Tibial artery (tissue), 4 donors: ENCODE results near the gene RAB7B.

Source experiments
- DNase-seq, 2 donors: peaks; one replicate each; pipeline ENCODE4 v3.0.0-alpha.2; 2019
- H3K27ac ChIP-seq, 2 donors: fragments of 200-600 bp; sonication (generic) in 1 of 2; 1 replicate in 1 of 2; 2 replicates in 1 of 2; pipeline ENCODE4 v1.5.1; 2018 to 2019; ENCODE audit warnings: mild to moderate bottlenecking in 1 of 2
- H3K27me3 ChIP-seq, 2 donors: fragments of 200-600 bp; sonication (generic) in 1 of 2; one replicate each; pipeline versions ENCODE4 v1.5.1 to v1.6.0; 2016 to 2019
- H3K36me3 ChIP-seq, 3 donors: fragments of 200-600 bp; sonication (generic) in 2 of 3; one replicate each; pipeline ENCODE4 v1.5.1; 2016 to 2019; ENCODE audit warnings: mild to moderate bottlenecking in 2 of 3
- H3K4me1 ChIP-seq, 4 donors: fragments of 200-600 bp; sonication (generic) in 2 of 4; 1 replicate in 3 of 4; 2 replicates in 1 of 4; pipeline ENCODE4 v1.5.1; 2016 to 2019
- H3K4me3 ChIP-seq, 2 donors: fragments of 200-600 bp; sonication (generic) in 1 of 2; 1 replicate in 1 of 2; 2 replicates in 1 of 2; pipeline ENCODE4 v1.5.1; 2018 to 2019; ENCODE audit warnings: mild to moderate bottlenecking in 2 of 2
- H3K9me3 ChIP-seq, 3 donors: fragments of 200-600 bp; sonication (generic) in 1 of 3; one replicate each; pipeline ENCODE4 v1.5.1; 2016 to 2019
- intact Hi-C: fragments of 100-400 bp; cut with DNase I; formaldehyde crosslinking; loops from one replicate; pipeline ENCODE4 v1.15.0; 2023; ENCODE audit warnings: low total_unique reads
- TF ChIP-seq, protein P1 (sequence below), 2 experiments: fragments of 200-600 bp in 1 of 2; fragments of 450-650 bp in 1 of 2; IDR thresholded peaks; one replicate each; pipeline ENCODE4 v1.5.1; 2017 to 2019; ENCODE audit warnings: antibody characterized with exemption in 2 of 2, mild to moderate bottlenecking in 1 of 2, moderate library complexity in 1 of 2

Gene RAB7B

DNA sequence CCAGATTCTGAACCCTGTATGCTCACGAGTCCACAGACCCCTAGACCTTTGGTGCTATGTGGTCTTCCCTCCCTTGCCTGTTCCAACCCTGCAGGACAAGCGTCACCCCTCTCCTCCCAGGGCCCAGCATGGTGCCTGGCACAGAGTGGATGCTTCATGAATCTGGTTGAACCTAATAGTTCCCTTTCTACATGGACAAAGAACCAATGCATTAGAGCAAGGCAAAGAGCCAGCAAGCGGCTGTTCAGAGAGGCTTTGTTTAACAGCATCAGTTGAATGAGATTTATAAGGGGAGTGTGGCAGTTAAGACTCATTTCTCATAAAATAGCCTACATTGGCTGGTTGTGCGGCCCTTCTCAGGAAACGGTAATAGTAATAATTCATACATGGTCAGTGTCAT, 74.9 kb downstream of the RAB7B start:
- H3K36me3 ChIP-seq: no peaks in the 10 kb centered on the region
- no peak overlapping the region for H3K27ac ChIP-seq
- intact Hi-C loops: loop anchor here (10.0 kb wide), 1 partner anchor 186 kb away; the partner anchor contains the start of gene AVPR1B
- TF ChIP-seq, protein P1, sequence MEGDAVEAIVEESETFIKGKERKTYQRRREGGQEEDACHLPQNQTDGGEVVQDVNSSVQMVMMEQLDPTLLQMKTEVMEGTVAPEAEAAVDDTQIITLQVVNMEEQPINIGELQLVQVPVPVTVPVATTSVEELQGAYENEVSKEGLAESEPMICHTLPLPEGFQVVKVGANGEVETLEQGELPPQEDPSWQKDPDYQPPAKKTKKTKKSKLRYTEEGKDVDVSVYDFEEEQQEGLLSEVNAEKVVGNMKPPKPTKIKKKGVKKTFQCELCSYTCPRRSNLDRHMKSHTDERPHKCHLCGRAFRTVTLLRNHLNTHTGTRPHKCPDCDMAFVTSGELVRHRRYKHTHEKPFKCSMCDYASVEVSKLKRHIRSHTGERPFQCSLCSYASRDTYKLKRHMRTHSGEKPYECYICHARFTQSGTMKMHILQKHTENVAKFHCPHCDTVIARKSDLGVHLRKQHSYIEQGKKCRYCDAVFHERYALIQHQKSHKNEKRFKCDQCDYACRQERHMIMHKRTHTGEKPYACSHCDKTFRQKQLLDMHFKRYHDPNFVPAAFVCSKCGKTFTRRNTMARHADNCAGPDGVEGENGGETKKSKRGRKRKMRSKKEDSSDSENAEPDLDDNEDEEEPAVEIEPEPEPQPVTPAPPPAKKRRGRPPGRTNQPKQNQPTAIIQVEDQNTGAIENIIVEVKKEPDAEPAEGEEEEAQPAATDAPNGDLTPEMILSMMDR (IDR thresholded peaks at IDR 0.05): no peak
- no peak overlapping the region for H3K4me3 ChIP-seq
- DNase-seq: no peak
- no peaks in the 10 kb centered on the region for H3K4me1 ChIP-seq
- H3K27me3 ChIP-seq: peaks cover 0 to 2% of the 10 kb centered on the region in 2 donors
- no peaks in the 10 kb centered on the region for H3K9me3 ChIP-seq

GRCh38 chr1:205927676-205928075, 75.5 kb downstream of the RAB7B start:
- H3K4me3 ChIP-seq: no peak overlapping the region
- intact Hi-C loops: loop anchor here (10.0 kb wide), 1 partner anchor 187 kb away; the partner anchor contains the start of gene AVPR1B
- no peak overlapping the region for H3K27ac ChIP-seq
- H3K36me3 ChIP-seq: no peaks in the 10 kb centered on the region
- H3K9me3 ChIP-seq: no peaks in the 10 kb centered on the region
- H3K4me1 ChIP-seq: no peaks in the 10 kb centered on the region
- DNase-seq: peak in 1 of 2 donors; percentile 58
- TF ChIP-seq, protein P1 (IDR thresholded peaks at IDR 0.05): no peak
- peaks cover 0 to 2% of the 10 kb centered on the region in 2 donors for H3K27me3 ChIP-seq

DNA sequence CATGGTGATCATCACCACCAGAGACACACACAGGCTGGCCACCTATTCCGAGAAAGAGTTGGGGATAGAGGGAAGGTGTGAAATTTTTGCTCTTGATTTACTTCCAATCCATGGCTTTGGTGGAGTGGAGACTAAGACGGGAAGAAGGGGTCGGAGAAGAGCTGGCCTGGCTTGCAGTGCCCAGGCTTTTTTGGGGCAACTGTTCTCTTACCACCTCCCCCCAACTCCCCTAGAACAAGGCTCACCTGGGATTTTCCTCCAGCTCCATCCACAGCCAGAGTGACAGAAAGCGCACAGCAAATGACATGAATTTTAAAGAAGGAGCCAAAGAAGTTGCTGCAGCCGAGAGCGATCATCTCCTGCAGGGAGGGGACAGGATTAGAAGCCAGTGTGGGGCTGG, 75.9 kb downstream of the RAB7B start:
- intact Hi-C loops: loop anchor here (10.0 kb wide), 1 partner anchor 188 kb away; the partner anchor contains the start of gene AVPR1B
- DNase-seq: no peak
- H3K27ac ChIP-seq: no peak overlapping the region

More for the DNA sequence above, 75.9 kb downstream of the RAB7B start:
- Histone ChIP-seq H3K9me3 (no peaks in the 10 kb centered on the region), H3K4me3 (no peak overlapping the region), H3K36me3 (no peaks in the 10 kb centered on the region), H3K27me3 (peaks cover 0 to 2% of the 10 kb centered on the region in 2 donors), H3K4me1 (no peaks in the 10 kb centered on the region)
- TF ChIP-seq, protein P1 (IDR thresholded peaks at IDR 0.05): no peak
